NCI-H2196 (cell line): ENCODE results near the gene CHRM5.

Experiments
- DNase-seq: peaks from one replicate; lab custom pipeline; 2025; ENCODE audit not compliant: unreplicated experiment; lab: John Stamatoyannopoulos, UW

CHRM5 gene, protein sequence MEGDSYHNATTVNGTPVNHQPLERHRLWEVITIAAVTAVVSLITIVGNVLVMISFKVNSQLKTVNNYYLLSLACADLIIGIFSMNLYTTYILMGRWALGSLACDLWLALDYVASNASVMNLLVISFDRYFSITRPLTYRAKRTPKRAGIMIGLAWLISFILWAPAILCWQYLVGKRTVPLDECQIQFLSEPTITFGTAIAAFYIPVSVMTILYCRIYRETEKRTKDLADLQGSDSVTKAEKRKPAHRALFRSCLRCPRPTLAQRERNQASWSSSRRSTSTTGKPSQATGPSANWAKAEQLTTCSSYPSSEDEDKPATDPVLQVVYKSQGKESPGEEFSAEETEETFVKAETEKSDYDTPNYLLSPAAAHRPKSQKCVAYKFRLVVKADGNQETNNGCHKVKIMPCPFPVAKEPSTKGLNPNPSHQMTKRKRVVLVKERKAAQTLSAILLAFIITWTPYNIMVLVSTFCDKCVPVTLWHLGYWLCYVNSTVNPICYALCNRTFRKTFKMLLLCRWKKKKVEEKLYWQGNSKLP

DNA sequence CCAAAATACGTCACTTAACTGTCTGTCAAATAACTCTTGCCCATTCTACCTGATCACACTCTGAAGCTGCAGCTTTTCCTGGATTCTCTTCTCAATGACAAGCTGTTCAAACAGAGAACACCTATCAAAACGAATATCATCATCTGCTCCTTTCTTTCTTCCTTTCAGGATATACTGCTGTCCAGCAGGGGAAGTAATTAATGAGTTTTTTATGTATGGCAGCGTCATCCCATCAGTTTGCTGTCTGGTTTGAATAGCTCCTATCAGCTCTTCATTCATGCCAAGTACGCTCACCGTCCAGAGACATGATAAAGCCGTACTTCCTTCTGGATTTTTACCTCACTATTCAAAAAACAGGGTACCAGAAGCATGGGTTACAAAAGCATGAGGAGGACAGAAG lies at the start of gene CHRM5:
CHRM5 (plus strand) TSS at position 274 of the 400 bp plus-strand sequence. CDS start 94,221 bp downstream, outside the sequence.
- DNase-seq, result no peak

DNA sequence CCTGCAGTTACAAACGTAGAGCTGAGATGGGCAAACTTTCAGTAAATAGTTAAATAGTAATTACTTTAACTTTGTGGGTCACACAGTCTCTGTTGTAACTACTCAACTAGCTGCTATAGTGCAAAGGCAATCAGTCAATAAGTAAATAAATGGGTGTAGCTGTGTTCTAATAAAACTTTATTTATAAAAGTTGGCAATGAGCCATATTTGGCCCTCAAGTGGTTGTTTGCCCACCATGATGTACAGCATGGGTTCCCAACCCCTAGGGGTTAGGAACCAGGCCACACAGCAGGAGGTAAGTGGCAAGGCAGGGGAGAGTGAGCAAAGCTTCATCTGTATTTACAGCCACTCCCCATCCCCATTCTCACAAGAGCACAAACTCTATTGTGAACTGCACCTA lies 44.9 kb upstream of the CHRM5 start:
- no peak for DNase-seq

DNA sequence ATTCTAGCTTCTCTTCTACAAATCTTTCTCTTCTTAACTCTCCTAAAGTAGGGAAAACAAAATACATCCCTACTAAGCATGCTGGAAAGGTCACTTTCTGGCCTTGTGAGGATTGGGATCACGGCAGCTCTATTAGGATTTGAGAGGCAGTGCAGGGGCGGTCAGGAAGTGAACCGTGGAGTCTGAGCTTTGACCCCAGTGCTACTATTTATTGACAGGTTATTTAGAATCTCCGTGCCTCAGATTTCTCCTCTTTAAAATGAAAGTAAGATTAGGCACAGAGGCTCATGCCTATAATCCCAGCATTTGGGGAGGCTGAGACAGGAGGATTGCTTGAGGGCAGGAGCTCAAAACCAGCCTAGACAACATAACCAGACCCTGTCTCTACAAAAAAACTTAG lies 42.0 kb upstream of the CHRM5 start:
- no peak for DNase-seq

DNA sequence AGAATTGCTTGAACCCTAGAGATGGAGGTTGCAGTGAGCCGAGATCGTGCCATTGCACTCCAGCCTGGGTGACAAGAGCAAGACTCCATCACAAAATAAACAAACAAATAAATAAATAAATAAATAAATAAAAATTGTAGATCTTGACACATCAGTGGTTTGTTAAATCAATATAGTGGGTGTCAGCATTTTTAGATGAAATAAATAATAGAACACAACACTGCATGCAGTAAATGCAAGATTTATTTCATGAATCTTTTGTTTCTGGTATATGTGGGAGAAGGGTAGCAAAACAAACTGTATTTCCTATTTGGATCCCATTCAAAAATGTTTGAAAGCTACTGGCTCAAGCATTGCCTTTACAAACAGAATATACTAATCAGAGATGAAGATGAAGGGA lies 35.6 kb upstream of the CHRM5 start:
- DNase-seq, result no peak

DNA sequence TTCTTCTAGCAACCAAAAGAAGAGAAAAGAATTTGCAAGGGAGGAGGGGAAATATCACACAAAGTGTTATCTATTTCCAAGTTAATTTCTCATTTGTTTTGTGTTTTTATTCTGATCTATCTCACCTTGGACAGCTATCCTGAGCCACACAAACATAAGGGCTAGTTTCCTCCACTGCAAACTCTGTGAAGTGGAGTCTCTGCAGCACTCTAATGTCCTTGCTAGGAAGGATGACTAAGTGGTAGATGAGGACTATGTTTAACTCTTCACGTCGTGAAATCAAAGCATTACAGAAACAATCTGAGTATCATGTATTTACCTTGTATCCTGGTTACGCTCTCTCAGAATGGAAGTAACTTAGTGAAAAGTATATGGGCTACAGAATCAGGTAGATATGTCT lies 33.9 kb upstream of the CHRM5 start:
- DNase-seq, result no peak

DNA sequence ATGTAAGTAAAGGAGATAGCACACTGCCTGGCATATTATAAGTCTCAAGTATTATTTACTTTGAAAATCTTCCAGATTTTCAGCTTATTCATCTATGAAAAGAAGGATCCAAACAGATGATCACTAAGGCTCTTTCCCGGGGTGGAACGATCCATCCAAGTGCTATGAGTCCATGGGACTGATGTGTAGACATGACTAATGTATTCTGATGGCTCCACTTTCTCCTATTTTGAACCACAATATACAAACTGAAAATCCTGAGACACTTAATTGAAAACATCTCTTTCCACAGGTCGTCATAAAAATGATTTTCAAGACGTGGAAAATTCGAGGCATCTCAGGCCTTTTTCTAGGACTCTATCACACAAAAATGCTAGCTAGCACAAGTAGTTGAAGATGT lies 33.4 kb upstream of the CHRM5 start:
- no peak for DNase-seq

DNA sequence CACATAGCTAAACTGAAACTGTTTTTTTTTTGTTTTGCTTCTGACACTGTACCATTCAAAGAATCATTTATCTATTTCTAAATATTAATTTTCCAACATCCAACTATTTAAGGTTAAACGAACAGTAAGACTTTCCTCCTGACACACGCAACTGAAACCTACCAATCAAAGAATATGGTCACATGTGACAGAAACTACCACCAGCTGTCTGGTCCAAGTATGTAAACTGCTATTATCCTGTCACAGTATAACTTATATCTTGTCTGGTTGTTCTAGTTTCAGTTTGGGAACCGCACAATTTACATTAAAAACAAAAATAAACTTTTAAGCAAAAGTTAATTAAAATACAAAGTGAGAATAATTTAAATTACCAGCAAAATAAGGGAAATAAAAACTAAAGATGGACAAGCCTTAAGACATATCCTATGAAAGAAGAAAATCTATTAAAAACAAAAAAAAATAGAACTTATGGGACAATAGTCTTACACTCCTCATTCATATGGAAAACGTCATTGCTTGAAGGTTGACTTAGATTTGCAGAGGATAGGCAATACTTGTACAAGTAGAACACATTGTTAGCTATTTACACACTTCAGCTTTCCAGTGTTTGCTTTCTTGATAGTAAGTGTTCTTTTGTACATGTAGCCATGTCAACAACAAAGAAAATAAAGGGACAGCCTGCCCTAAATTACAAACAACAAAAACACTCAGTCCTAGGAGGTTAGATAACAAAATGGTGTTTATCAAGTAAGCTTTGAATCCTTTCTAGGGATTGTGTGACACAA lies 26.8 kb upstream of the CHRM5 start:
- DNase-seq, result peak; percentile 1

DNA sequence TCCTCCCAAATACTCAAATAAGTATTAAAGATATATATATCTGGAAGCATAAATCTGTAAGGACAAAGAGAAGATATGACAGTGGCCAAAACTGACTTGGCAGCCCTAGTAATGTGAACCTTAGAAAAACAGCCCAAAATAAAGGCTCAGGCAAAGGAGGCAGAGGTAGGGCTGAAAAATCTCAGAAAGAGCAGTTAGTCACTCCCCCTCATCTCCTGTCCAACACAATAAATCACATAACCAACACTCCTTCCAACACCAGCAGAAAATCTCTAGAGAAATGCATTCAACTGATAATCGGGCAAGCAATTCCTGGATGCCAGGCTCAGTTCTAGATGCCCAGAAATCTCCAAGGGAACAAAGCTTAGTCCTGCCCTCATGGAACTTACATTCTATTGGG lies 22.1 kb upstream of the CHRM5 start:
- DNase-seq, result no peak

DNA sequence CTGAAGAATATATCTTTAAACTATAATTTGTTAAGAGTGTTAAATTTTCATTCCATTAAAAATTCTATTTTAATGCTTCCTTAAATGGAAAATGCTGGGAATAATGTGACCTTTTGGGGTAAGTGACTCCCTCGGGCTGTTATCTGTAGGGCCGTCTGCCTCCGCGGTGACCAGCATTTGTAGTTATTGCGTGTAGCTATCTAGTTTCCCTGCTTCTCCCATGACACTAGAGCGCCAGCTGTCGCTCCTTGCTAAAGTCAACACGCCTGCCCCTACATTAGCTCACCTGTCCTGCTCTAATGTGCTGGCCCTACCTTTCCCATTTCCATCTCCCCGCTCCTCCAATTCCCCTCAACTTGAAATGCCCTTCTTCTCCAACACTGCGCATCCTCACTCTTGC lies 12.4 kb upstream of the CHRM5 start:
- DNase-seq, result no peak

DNA sequence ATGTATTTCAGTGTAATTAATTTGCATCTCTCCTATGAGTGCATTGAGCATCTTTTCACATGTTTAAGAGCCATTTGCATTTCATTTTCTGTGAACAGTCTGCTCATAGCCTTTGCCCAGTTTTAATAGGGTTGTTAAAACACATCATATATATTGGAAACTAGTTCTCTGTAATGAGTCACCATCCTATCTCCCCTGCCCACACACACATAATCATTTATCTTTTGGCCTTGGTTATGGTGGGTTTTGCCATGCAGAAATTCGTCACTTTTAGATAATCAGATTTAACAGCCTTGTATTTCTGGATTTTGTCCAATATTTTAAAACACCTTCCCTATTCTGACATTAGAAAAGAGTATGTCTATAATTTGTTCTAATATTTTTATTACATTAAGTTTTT lies 11.9 kb upstream of the CHRM5 start:
- DNase-seq, result no peak

DNA sequence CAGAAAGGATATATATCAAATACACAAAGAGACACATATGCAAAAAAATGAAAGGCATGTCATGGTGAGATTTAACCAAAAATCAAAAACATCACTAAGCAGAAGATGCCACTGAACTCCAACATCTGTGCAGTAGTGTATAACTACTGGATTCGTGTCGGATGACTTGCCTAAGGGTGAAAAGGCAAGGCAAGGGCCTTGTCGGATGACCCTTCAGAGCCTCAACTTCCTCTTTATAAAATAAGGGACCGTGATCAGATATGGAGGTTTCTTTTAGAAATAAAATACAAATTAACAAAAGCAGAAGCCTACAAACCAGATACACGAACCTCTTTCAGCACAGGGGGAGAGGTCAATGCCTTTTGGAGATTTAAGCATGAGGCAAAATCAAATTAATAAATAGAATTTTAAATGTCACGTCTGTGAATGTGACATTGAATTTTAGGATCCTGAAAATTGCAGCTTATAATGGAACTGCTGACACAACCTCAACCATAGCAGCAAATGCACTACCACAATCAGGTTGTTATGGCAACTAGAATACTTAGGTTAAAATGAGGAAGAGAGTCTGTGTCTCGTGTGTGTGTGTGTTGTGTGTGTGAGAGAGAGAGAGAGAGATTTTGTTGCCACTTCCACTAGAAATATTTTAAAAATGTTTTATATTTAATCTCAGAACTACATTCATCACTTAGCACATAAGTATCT lies 8.3 kb upstream of the CHRM5 start:
- no peak for DNase-seq

DNA sequence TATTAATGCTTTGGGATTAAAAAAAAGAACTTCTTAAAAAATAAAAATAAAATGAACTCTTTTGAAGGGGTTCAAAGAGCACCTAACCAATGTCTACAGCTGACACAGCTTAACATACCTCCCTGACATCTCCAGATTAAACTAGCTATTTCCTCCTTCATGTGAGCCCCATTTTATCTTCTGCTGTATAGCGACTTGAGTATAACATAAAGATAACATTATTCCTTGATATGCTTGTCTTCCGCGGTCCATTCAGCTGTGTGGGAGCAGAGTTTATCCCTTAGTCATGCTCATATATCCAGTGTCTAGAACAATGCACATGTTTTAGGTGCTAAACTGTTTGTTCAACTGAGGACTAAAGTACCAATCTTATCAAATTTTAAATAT lies 7.8 kb upstream of the CHRM5 start:
- DNase-seq, result no peak

DNA sequence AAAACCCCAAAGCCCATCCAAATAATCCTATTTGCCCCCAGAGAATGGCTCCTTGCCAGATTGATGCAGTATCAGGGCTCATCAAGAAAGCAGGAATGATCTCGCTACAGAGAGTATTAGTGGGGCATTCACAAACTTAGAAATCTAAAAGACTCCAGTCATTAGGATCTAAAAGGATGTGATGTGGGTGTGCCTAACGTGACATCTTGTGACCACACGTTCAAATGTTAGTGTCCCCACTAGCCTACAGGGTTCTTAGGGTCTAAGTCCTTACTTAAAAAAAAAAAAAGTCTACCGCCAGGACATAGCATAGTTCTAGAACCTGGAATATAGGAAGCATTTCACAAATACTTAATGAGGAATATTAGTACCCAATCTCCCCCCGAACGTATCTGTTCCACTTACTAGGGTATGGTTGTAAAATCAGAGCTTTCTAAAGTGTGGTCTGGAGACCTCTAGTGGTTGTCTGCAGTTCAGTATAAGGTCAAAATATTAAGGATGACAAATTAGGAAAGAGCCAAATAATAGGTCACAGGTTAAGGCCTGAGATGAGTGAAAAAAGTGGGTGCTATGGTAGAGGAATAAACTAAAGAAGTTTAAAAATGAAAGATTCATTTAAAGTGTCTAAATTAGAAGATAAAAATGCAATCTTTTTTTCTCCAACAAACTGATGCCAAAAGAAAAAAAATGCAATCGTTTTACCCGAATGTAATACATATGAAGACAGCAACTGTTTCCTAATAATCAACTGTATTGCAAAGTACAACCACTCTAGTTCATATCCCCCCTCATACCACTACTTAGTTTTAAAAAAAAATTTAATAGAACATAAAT lies 4.2 kb upstream of the CHRM5 start:
- peak; percentile 3 for DNase-seq

DNA sequence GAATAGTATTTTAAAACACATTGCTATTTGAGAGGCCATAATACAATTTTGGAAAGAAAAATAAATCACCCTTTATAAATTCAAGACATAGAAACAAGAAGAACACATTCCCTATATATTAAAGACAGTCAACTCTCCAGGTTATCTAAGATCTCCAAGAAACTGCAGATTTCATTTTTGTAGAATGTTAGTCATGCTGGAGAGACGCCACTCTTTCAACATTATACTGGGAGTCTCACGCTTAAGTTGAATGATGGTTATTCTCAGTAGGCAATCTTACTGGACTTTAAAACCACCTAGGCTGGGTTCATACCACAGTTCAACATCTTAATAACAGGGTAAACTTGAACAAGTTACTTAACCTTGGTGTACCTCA lies 3.6 kb upstream of the CHRM5 start:
- DNase-seq, result no peak

DNA sequence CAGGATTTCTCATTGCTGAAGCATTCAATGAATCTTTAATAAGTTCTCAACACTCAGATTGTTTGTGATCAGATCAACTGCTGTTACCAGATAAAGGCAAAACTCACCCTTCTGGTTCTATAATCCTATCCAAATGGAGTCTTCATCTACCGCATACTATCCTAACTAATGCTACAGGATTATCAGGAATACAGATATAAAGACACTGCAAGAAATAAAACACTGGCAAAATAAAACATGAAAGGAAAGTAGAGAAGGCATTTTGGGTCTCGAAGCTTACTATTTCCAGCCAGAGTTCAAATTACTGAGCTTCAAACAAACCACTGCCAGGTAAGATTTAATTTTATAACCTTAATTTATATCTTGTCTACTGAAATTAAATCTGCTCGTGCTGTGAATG lies 524 bp downstream of the CHRM5 start:
- DNase-seq, result no peak

DNA sequence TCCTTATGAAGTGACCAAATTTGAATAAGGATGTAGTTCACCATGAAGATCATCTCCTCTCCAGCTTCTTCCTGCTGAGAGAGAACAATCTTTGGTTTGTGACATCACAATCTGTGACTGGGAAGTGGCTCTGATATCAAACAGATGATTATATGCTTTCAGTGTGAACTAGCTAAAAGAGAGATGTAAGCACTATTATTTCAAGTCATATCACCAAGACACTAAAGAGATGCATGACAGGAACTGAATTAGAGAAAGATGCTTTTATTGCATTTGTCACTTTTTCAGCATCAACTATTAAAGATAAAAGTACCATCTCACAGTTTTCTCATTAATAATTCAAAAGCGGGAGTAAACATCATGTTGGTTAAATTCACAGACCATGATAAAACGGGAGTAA lies 3.5 kb downstream of the CHRM5 start:
- no peak for DNase-seq

DNA sequence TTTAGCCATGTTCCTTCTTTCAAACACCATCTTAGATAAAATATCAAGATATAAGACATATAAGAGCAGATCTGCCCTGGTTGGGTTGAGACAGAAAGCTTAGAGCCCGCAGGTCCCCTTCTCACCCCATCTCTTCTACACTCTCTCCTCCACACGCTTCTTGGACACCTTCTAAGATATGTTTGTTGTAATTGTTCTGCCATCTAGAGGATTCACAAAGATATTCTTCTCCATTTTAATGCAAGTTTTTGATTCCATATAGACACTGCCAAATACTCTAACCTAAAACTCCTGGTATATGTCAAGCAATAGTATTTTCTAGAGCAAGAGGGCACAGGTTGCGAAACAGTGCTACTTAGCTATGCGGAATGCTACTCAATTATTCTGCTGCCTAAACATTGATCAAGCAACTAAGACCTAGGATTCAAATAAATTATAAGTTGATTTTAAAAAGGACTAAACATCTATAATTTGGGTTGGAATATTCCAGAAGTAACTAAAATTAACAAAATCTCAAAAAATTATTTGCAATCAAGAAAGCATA lies 6.8 kb downstream of the CHRM5 start:
- no peak for DNase-seq

DNA sequence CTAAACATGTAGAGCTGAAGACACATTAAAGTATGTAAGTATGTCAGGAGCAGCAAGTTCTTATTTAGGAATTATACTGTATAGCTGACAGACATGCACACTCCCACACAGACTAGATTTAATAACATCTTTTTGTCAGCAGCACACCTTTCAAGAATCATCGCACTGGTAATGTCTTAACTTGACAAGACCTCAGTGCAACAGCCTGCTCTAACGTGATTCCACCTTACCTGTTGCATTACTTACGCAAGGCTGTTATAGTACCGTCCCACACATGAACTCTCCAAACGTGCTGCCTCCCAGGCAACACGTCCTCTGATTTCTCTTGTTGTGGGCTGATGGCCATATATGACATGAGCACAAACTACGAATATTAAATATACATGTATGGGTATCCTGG lies 11.9 kb downstream of the CHRM5 start:
- no peak for DNase-seq

DNA sequence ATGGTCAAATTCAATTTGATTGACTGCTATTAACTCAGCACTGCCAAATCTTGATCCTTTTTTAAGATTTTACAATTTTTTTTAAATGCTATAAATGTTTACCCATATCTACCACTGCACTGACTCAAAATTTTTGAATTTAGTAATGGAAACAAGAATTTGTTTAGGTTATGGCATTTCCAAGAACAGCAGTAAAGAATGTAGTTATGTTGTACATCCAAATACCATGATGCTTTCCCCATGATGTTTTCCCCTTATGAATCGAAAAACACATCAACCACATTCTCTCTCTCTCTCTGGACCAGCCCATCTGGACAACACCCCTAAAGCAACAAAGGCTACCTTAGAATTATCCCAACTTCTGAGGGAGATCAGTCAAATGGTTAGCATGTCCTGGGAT lies 14.2 kb downstream of the CHRM5 start:
- DNase-seq, result no peak

DNA sequence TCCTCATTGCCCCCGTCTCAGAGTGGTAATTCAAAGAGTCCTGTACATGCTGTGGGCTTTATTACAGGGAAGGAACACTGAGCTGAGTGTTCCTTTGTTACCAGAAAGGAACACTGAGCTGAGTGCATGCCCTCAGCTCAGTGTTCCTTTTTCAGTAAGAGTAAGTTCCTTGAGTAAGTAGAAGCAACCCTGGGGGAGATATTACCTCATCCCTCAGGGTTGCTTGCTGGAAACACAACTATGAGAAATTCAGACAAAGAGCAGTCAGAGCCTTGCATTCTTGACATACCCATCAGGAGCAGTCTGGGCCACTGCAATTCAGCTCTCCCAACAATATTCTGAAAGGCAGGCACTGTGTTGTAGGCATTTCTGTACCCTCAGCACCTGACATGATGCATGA lies 17.0 kb downstream of the CHRM5 start:
- DNase-seq, result no peak

DNA sequence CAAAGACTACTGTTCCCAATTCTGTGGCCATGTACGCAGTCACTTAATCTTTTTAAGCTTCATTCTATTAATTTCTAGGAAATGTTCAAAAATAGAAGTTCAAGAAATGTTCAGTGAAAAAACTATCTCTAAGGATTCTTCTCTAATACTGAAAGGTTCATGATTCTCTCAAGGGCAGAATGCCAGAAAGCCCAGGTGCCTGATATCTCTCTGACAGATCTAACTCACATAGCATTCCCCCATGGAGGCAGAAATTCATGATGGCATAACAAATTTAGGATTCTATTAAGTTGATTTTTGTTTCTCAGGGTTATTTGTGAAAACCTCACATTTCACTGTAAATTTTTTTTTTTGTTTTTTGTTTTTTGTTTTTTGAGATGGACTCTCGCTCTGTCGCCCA lies 17.5 kb downstream of the CHRM5 start:
- no peak for DNase-seq
